Measurements from ENCODE around the gene BLMH. TPM values are rescaled to one million over a fixed set of nuclear protein-coding genes. Genes with fewer than 3 reads are reported as not detected.

Gene BLMH
- total RNA-seq, 2 donors from 2014 or later = 84.7 to 92.0 TPM

DNA sequence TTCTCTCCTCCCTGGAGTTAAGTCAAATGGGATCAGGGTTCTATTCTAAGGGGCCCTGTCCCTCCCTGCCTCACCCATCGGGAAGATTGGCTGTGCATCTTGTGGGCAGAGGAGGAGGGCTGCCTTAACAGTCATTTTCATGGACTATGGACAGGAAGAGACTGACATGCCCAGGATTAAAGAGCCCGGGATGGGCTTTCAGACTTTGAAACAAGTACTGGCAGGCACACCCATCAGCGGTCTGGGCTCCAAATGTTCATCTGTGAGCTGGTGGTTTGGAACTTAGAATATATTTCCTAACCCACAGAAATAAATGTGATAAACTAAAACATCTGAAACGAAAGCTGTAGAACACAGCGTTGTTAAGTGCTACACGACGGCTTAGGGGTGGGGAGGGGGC lies 62.7 kb downstream of the BLMH start:
- Histone ChIP-seq H3K4me1 (ENCODE audit: control insufficient read depth, insufficient read depth, low read length) (no peaks in the 10 kb centered on the region), H3K36me3 (ENCODE audit: control insufficient read depth, insufficient read depth, low read length) (no peaks in the 10 kb centered on the region), H3K27me3 (ENCODE audit: control insufficient read depth, insufficient read depth, low read length, poor library complexity, severe bottlenecking) (peaks cover 25% of the 10 kb centered on the region), H3K27ac (ENCODE audit: low read depth, low read length) (no peak overlapping the region), H3K9me3 (ENCODE audit: control insufficient read depth, low read length) (no peaks in the 10 kb centered on the region), H3K9ac (ENCODE audit: extremely low read depth, low read length, poor library complexity, severe bottlenecking) (no peak overlapping the region), H3K4me3 (ENCODE audit: low read length) (no peak overlapping the region)
- Mint-ChIP-seq H3K27me3 (ENCODE audit: insufficient read depth) (peaks cover 40% of the 10 kb centered on the region), H3K9me3 (no peaks in the 10 kb centered on the region), H3K36me3 (ENCODE audit: low read depth) (no peaks in the 10 kb centered on the region), H3K4me1 (peaks cover 20% of the 10 kb centered on the region), H3K4me3 (no peak overlapping the region), H3K27ac (no peak overlapping the region)
- TF ChIP-seq CTCF (conservative IDR thresholded peaks at IDR 0.05) = no peak
- 91 to 94% methylated on average over 6 to 7 of the region's 7 CpGs for WGBS, 2 experiments (ENCODE audit: insufficient coverage in 1 of 2, insufficient read length in 1 of 2)
- DNase-seq = no peak

DNA sequence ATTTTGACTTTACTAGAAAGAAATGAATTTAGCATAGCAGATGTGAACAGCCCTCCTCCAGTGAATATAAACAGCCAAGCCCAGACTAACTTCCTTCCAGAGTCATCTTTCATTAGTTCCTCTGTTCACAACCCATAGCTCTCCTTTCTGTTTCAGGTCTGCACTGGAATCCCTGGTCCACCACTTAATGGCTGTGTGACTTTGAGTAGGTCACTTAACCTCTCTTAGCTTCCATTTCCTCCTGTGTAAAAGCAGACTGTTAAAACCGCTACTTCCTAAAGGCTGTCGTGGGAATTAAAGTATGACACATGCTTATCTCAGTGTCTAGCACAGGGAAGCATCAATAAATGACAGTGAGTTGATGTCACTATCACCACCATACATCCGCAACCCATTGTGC lies 63.7 kb downstream of the BLMH start:
- no peaks in the 10 kb centered on the region for H3K36me3 ChIP-seq (ENCODE audit: control insufficient read depth, insufficient read depth, low read length)
- peaks cover 15% of the 10 kb centered on the region for H3K27me3 ChIP-seq (ENCODE audit: control insufficient read depth, insufficient read depth, low read length, poor library complexity, severe bottlenecking)
- DNase-seq = no peak
- no peak for TF ChIP-seq CTCF (conservative IDR thresholded peaks at IDR 0.05)
- Mint-ChIP-seq H3K36me3 (ENCODE audit: low read depth) (no peaks in the 10 kb centered on the region), H3K9me3 (no peaks in the 10 kb centered on the region), H3K27ac (no peak overlapping the region), H3K4me3 (no peak overlapping the region), H3K4me1 (peaks cover 17% of the 10 kb centered on the region), H3K27me3 (ENCODE audit: insufficient read depth) (peaks cover 30% of the 10 kb centered on the region)
- H3K4me1 ChIP-seq (ENCODE audit: control insufficient read depth, insufficient read depth, low read length) = no peaks in the 10 kb centered on the region
- no peaks in the 10 kb centered on the region for H3K9me3 ChIP-seq (ENCODE audit: control insufficient read depth, low read length)
- H3K27ac ChIP-seq (ENCODE audit: low read depth, low read length) = no peak overlapping the region
- no peak overlapping the region for H3K4me3 ChIP-seq (ENCODE audit: low read length)
- no peak overlapping the region for H3K9ac ChIP-seq (ENCODE audit: extremely low read depth, low read length, poor library complexity, severe bottlenecking)
- WGBS, 2 experiments (ENCODE audit: insufficient coverage in 1 of 2, insufficient read length in 1 of 2) = 83 to 97% methylated on average over 1 to 3 of the region's 3 CpGs

DNA sequence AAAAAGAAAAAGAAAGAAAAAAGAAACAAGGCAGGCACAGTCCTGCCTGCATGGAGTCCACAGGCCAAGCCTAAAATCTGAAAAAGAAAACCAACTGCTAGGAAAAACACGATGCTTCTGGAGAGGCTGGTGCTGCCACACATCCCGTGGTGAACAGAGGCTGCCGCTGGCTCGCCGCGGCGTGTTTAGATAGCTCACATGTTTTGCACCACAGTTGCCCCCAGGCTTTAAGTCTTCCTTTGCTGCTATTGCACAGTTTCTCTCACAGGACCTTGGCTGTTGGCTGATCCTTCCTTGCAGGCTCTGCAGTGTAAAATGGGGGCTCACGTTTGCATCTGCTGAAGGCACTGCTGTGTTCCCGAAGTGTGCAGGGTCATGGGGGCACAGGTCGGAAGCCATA lies 64.9 kb downstream of the BLMH start:
- no peak for TF ChIP-seq CTCF (conservative IDR thresholded peaks at IDR 0.05)
- no peak for DNase-seq
- WGBS, 2 experiments (ENCODE audit: insufficient coverage in 1 of 2, insufficient read length in 1 of 2) = 91 to 92% methylated on average over 8 to 10 of the region's 10 CpGs
- Histone ChIP-seq H3K27ac (ENCODE audit: low read depth, low read length) (no peak overlapping the region), H3K9ac (ENCODE audit: extremely low read depth, low read length, poor library complexity, severe bottlenecking) (no peak overlapping the region), H3K4me3 (ENCODE audit: low read length) (no peak overlapping the region), H3K27me3 (ENCODE audit: control insufficient read depth, insufficient read depth, low read length, poor library complexity, severe bottlenecking) (peaks cover 13% of the 10 kb centered on the region), H3K4me1 (ENCODE audit: control insufficient read depth, insufficient read depth, low read length) (no peaks in the 10 kb centered on the region), H3K9me3 (ENCODE audit: control insufficient read depth, low read length) (no peaks in the 10 kb centered on the region), H3K36me3 (ENCODE audit: control insufficient read depth, insufficient read depth, low read length) (no peaks in the 10 kb centered on the region)
- peaks cover 22% of the 10 kb centered on the region for H3K27me3 Mint-ChIP-seq (ENCODE audit: insufficient read depth)
- H3K4me1 Mint-ChIP-seq = peaks cover 7% of the 10 kb centered on the region
- H3K4me3 Mint-ChIP-seq = no peak overlapping the region
- no peak overlapping the region for H3K27ac Mint-ChIP-seq
- no peaks in the 10 kb centered on the region for H3K36me3 Mint-ChIP-seq (ENCODE audit: low read depth)
- no peaks in the 10 kb centered on the region for H3K9me3 Mint-ChIP-seq

Data from endodermal cell (in vitro differentiated cells).